H1 (cell line): ENCODE measurements around the gene SLC43A1. TPM values are rescaled to one million over a fixed set of nuclear protein-coding genes. Genes with fewer than 3 reads are reported as not detected.

Source experiments
- EZH2 ChIP-seq: fragments of 200-600 bp; sonication (generic); IDR thresholded peaks from 2 replicates; pipeline ENCODE4 v1.7.1; 2012; ENCODE audit warnings: low read depth, mild to moderate bottlenecking, moderate library complexity, low read length, inconsistent platforms; ENCODE audit not compliant: severe bottlenecking
- ZNF274 ChIP-seq: IDR thresholded peaks from 2 replicates; pipeline ENCODE4 v1.7.0; 2012; ENCODE audit warnings: low read length, borderline replicate concordance; ENCODE audit errors: extremely low read depth
- polyA plus RNA-seq, 7 experiments: library from polyadenylated mRNA; depleted of rRNA in 3 of 7; stranded (reverse) in 5 of 7; unstranded in 2 of 7; fragments of >200 nt in 5 of 7; fragments of 200-250 nt in 2 of 7; gene quantifications; 1 replicate in 5 of 7; 2 replicates in 1 of 7; 4 replicates in 1 of 7; pipeline versions ENCODE4 v1.2.1 to v1.2.3, GENCODE V29; 2011 to 2013; ENCODE audit warnings: missing spikeins in 2 of 7, mixed read lengths in 2 of 7
- total RNA-seq: library from RNA; stranded (reverse); fragmentation: NEBNext Ultra II Directional; extraction: Animal tissue kit (Norgen Biotek cat#: 25700); gene quantifications from 2 replicates; pipeline ENCODE4 v1.2.1, GENCODE V29; 2021

SLC43A1 gene
- total and polyA plus RNA-seq, 2 of the 8 experiments (the other 6 are each of a cell fraction or from before 2014, with no cell fraction given): 34.5 to 58.0 TPM

DNA sequence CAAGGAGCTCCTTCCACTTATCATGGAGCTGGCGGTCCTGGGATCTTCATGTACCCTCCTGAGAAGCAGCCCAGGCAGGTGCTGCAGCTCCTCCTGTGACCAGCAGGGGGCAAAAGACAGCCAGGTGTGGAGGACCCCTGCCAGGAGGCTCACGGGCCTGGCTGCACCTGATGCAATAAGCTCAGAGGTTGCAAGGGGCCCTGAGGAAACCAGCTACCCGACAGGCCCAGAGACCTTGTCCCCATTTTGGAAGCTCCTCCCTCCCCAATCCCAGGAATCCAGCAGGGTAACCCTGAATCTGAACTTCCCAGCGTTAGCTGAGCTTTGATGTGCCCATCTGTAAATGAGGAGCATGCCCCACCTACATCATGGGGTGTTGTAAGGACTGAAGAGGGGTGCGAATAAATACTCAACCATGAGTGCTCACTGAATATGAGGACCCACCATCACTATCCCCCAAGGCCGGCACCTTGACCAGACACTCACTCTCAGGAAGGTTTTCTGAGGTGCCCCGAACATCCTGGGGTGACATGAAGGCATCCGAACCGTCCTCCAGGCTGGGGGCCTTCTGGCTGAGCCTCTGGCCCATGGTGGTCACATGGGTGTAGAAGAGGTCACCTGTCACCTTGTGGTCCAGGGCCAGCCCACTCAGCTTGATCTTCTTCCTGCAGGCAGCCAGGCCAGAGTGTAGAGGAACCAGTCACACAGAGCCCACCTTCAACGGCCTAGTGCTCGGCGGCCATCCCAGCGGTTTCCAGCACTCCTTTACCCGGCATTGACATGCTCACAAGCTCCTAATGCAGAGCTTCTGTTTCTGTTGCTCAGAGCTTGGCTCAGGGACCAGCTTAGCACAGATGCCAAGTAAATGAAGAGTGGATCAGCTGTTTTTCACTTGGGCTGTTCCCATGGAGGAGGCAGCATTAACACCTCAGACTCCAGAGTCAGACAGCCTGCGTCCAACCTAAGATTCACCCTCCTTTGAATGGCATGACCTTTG is 21.7 kb downstream of the SLC43A1 start (continued):
- no peak for TF ChIP-seq EZH2
- TF ChIP-seq ZNF274: no peak
